GM12878 (cell line): ENCODE results near the gene N4BP2L1. TPM values are rescaled to one million over a fixed set of nuclear protein-coding genes. Genes with fewer than 3 reads are reported as not detected.

Source experiments
- ATAC-seq: fragments of 200-7000 bp; cut with Tn5 transposase; 3 replicates; pipeline ENCODE4 v1.9.1; 2020; ENCODE audit warnings: mild to moderate bottlenecking, moderate library complexity
- BruUV-seq: library from RNA; stranded (reverse); fragments of 400-500 nt; replicated peaks from 2 replicates; lab custom pipeline; 2021; lab: Mats Ljungman, UMichigan
- CTCF ChIA-PET: fragments of 300-600 bp; sonication (Branson Sonifier 250); formaldehyde crosslinking; extraction: SDS; loops from one replicate; lab custom pipeline; 2021; ENCODE audit warnings: inconsistent platforms; lab: Yijun Ruan, JAX
- POLR2A ChIA-PET: fragments of 350-600 bp; formaldehyde crosslinking; extraction: SDS; loops from one replicate; lab custom pipeline; 2021; ENCODE audit warnings: inconsistent platforms; lab: Charles Lee
- RAD21 ChIA-PET: fragments of 300-600 bp; sonication (Branson Sonifier 250); formaldehyde crosslinking; loops from one replicate; lab custom pipeline; 2023; ENCODE audit warnings: antibody characterized with exemption; ENCODE audit not compliant: unreplicated experiment; lab: Charles Lee
- SMC1A ChIA-PET: fragments of 300-600 bp; sonication (Branson Sonifier 250); formaldehyde crosslinking; loops from one replicate; lab custom pipeline; 2023; ENCODE audit not compliant: unreplicated experiment, uncharacterized antibody; lab: Charles Lee
- DNase-seq: peaks from one replicate; pipeline ENCODE4 v3.0.0-alpha.2; 2011; ENCODE audit warnings: low read depth, low spot score
- FAIRE-seq: peaks from 3 replicates; lab custom pipeline; 2011; peaks lifted over from hg19 to GRCh38; lab: Jason Lieb, UNC
- H2AFZ ChIP-seq: 2 replicates; pipeline ENCODE4 v1.6.0; 2011; ENCODE audit warnings: low read depth, low read length, control low read depth; ENCODE audit not compliant: control insufficient read depth
- H3K27ac ChIP-seq: 2 replicates; pipeline ENCODE4 v1.5.1; 2011; ENCODE audit warnings: control low read depth; ENCODE audit not compliant: control insufficient read depth, insufficient read depth
- H3K27me3 ChIP-seq, 2 experiments: replicated peaks in 1 of 2; 2 replicates each; pipeline versions ENCODE4 v1.6.0 to v1.6.1; 2011; ENCODE audit warnings: low read length in 1 of 2; ENCODE audit not compliant: control insufficient read depth in 2 of 2, insufficient read depth in 2 of 2
- H3K36me3 ChIP-seq, 2 experiments: 2 replicates each; pipeline ENCODE4 v1.5.1; 2011; ENCODE audit warnings: low read length in 1 of 2; ENCODE audit not compliant: control insufficient read depth in 2 of 2, insufficient read depth in 2 of 2
- H3K4me1 ChIP-seq: 2 replicates; pipeline ENCODE4 v1.6.1; 2011; ENCODE audit warnings: mild to moderate bottlenecking, low read length, moderate library complexity, mixed read lengths; ENCODE audit not compliant: control insufficient read depth, insufficient read depth
- H3K4me2 ChIP-seq: 2 replicates; pipeline ENCODE4 v1.6.0; 2011; ENCODE audit warnings: control low read depth; ENCODE audit not compliant: control insufficient read depth, insufficient read depth
- H3K4me3 ChIP-seq: fragments of 200-600 bp; sonication (generic); 2 replicates; pipeline ENCODE4 v1.5.1; 2016
- H3K79me2 ChIP-seq: 2 replicates; pipeline ENCODE4 v1.6.0; 2011; ENCODE audit warnings: low read length; ENCODE audit not compliant: control insufficient read depth, insufficient read depth
- H3K9ac ChIP-seq: 2 replicates; pipeline ENCODE4 v1.8.0; 2011; ENCODE audit warnings: low read length, control low read depth, mixed read lengths; ENCODE audit not compliant: control insufficient read depth, insufficient read depth
- H3K9me3 ChIP-seq: replicated peaks from 3 replicates; pipeline ENCODE4 v1.5.1; 2011; ENCODE audit warnings: mild to moderate bottlenecking, low read length; ENCODE audit not compliant: control insufficient read depth, insufficient read depth
- H4K20me1 ChIP-seq: 2 replicates; pipeline ENCODE4 v1.6.0; 2011; ENCODE audit not compliant: control insufficient read depth, insufficient read depth
- CBX5 ChIP-seq: sonication (generic); IDR thresholded peaks from 2 replicates; pipeline ENCODE4 v1.6.1; 2016; ENCODE audit warnings: low read depth, moderate library complexity, mild to moderate bottlenecking, inconsistent platforms
- MTA2 ChIP-seq: fragments of 450-650 bp; IDR thresholded peaks from 2 replicates; pipeline ENCODE4 v1.6.1; 2016; ENCODE audit warnings: low read depth, mild to moderate bottlenecking, moderate library complexity
- REST ChIP-seq: IDR thresholded peaks from 2 replicates; pipeline ENCODE4 v1.6.1; 2012; ENCODE audit warnings: mild to moderate bottlenecking, low read depth, low read length
- WGBS: methylation state at CpG from one replicate; pipeline ENCODE4 v1.1.6; 2016; ENCODE audit warnings: low lambda C conversion rate; ENCODE audit not compliant: insufficient replicate concordance, insufficient coverage; ENCODE audit errors: missing lambda C conversion rate; 5-methylcytosine and 5-hydroxymethylcytosine counted together
- in situ Hi-C: fragments of 300-500 bp; cut with MboI; formaldehyde crosslinking; loops from 9 replicates; pipeline ENCODE4 v1.14.3; 2018; ENCODE audit warnings: mixed read lengths
- intact Hi-C: fragments of 100-400 bp; cut with micrococcal nuclease; formaldehyde crosslinking; loops from one replicate; pipeline ENCODE4 v1.14.2; 2022; ENCODE audit not compliant: unreplicated experiment
- polyA plus RNA-seq, 11 experiments: library from polyadenylated mRNA; depleted of rRNA in 4 of 11; unstranded in 6 of 11; stranded (reverse) in 5 of 11; fragments of >200 nt; fragmentation: Nextera tagmentation in 4 of 11; fragmentation: Illumina TruSeq in 1 of 11; extraction: Ambion mirVana in 4 of 11; extraction: Trizol in 1 of 11; gene quantifications; 1 replicate in 1 of 11; 2 replicates in 10 of 11; pipeline versions ENCODE4 v1.2.1 to v1.2.3, GENCODE V29; 2011 to 2016; ENCODE audit warnings: inconsistent platforms in 2 of 11, missing spikeins in 2 of 11, low read depth in 1 of 11
- total RNA-seq, 4 experiments: library from RNA; depleted of rRNA in 3 of 4; stranded (reverse); fragments of >200 nt in 3 of 4; fragmentation: Illumina TruSeq in 1 of 4; extraction: Trizol in 1 of 4; gene quantifications; 2 replicates each; pipeline versions ENCODE4 v1.2.1 to v1.2.3, GENCODE V29; 2013 to 2021

Gene N4BP2L1
- total and polyA plus RNA-seq, 10 of the 15 experiments (the other 5 are each of a cell fraction or from before 2014, with no cell fraction given) = 3.3 to 42.5 (median 16.2) TPM

GRCh38 chr13:32409001-32409313 lies 19.0 kb downstream of the N4BP2L1 start:
- no peak for ATAC-seq
- WGBS = 89% methylated on average over 6 of the region's 6 CpGs
- no peak for TF ChIP-seq MTA2
- no peak for TF ChIP-seq CBX5
- no peak for TF ChIP-seq REST
- in situ Hi-C loops = no loop called here
- H3K4me1 ChIP-seq = no peaks in the 10 kb centered on the region
- H4K20me1 ChIP-seq = no peaks in the 10 kb centered on the region
- no peak overlapping the region for H3K9ac ChIP-seq
- no peak overlapping the region for H3K4me3 ChIP-seq
- ChIA-PET RAD21 (no interaction called here), SMC1A (interaction anchor here (0.9 to 1.5 kb wide), 5 partner anchors 14 to 64 kb away, joined by 3 to 6 read pairs (median 3); partner anchors contain the start of gene N4BP2L1), POLR2A (interaction anchor here (0.6 kb wide), 1 partner anchor 86 kb away, joined by 3 read pairs; no protein-coding TSS in a partner anchor), CTCF (interaction anchor here (1.2 to 1.3 kb wide), 2 partner anchors 19 to 242 kb away, joined by 3 read pairs; no protein-coding TSS in a partner anchor)
- H2AFZ ChIP-seq = peak overlapping the region; percentile 75
- H3K4me2 ChIP-seq = no peak overlapping the region
- no peak for FAIRE-seq
- peak overlapping the region; percentile 66; the same call in 1 of the 2 replicates for H3K27ac ChIP-seq
- H3K27me3 ChIP-seq = no peaks in the 10 kb centered on the region
- no peak for DNase-seq
- no peaks in the 10 kb centered on the region for H3K9me3 ChIP-seq
- intact Hi-C loops = no loop called here
- peaks cover 0 to 2% of the 10 kb centered on the region in 2 experiments; a peak in 1 of 4 replicates for H3K36me3 ChIP-seq
- no TSS peak for BruUV-seq
- H3K79me2 ChIP-seq = no peaks in the 10 kb centered on the region
